H1 (cell line): Measurements from ENCODE around the gene CDK5RAP3.

Experiments
- CEBPB ChIP-seq: IDR thresholded peaks from 2 replicates; pipeline ENCODE4 v1.6.1; 2012; ENCODE audit warnings: low read depth, low read length
- EZH2 ChIP-seq: fragments of 200-600 bp; sonication (generic); IDR thresholded peaks from 2 replicates; pipeline ENCODE4 v1.7.1; 2012; ENCODE audit warnings: low read depth, mild to moderate bottlenecking, moderate library complexity, low read length, inconsistent platforms; ENCODE audit not compliant: severe bottlenecking
- JUN ChIP-seq: IDR thresholded peaks from 2 replicates; pipeline ENCODE4 v1.6.1; 2011; ENCODE audit warnings: low read depth, mild to moderate bottlenecking, improper control_type of control experiment, low read length
- KDM5A ChIP-seq: fragments of 200-600 bp; IDR thresholded peaks from 2 replicates; pipeline ENCODE4 v1.7.1; 2012; ENCODE audit warnings: mild to moderate bottlenecking, low read length, inconsistent platforms, mixed read lengths
- POLR2A ChIP-seq, 2 experiments: IDR thresholded peaks; 1 replicate in 1 of 2; 2 replicates in 1 of 2; pipeline ENCODE4 v1.6.1; 2011; ENCODE audit warnings: low read depth in 2 of 2, low read length in 2 of 2, mild to moderate bottlenecking in 2 of 2; ENCODE audit errors: control extremely low read depth in 1 of 2
- RAD21 ChIP-seq, 2 experiments: IDR thresholded peaks in 1 of 2; conservative IDR thresholded peaks in 1 of 2; 2 replicates each; pipeline ENCODE4 v1.6.1; 2011; ENCODE audit warnings: low read depth in 2 of 2, low read length in 2 of 2, improper control_type of control experiment in 1 of 2, inconsistent platforms in 1 of 2, mild to moderate bottlenecking in 1 of 2, moderate library complexity in 1 of 2
- RNF2 ChIP-seq: fragments of 200-900, 300-1000 bp; sonication (generic); IDR thresholded peaks from 2 replicates; pipeline ENCODE4 v1.7.1; 2016; ENCODE audit warnings: borderline replicate concordance, low read depth, mild to moderate bottlenecking, antibody characterized with exemption, low read length; ENCODE audit not compliant: poor library complexity, severe bottlenecking; ENCODE audit errors: missing control alignments
- SUZ12 ChIP-seq: fragments of 200-600 bp; sonication (generic); IDR thresholded peaks from 2 replicates; pipeline ENCODE4 v1.6.1; 2012; ENCODE audit warnings: mild to moderate bottlenecking, inconsistent platforms, low read length, moderate library complexity, mixed read lengths
- TAF1 ChIP-seq: IDR thresholded peaks from 2 replicates; pipeline ENCODE4 v1.6.1; 2011; ENCODE audit warnings: mild to moderate bottlenecking, low read depth, low read length
- ZNF274 ChIP-seq: IDR thresholded peaks from 2 replicates; pipeline ENCODE4 v1.7.0; 2012; ENCODE audit warnings: low read length, borderline replicate concordance; ENCODE audit errors: extremely low read depth
- TF ChIP-seq, protein P1 (sequence below): IDR thresholded peaks from 2 replicates; pipeline ENCODE4 v1.6.1; 2012; ENCODE audit warnings: low read length, inconsistent platforms
- TF ChIP-seq, protein P2 (sequence below), 3 experiments: IDR thresholded peaks; 1 replicate in 2 of 3; 2 replicates in 1 of 3; pipeline versions ENCODE4 v1.5.1 to v1.6.1; 2011; ENCODE audit warnings: low read length in 3 of 3, mild to moderate bottlenecking in 3 of 3, inconsistent platforms in 2 of 3, low read depth in 1 of 3, moderate library complexity in 1 of 3; ENCODE audit not compliant: insufficient read depth in 1 of 3; ENCODE audit errors: control extremely low read depth in 1 of 3
- TF ChIP-seq, protein P3 (sequence below): IDR thresholded peaks from 2 replicates; pipeline ENCODE4 v1.6.1; 2012; ENCODE audit warnings: inconsistent platforms

DNA sequence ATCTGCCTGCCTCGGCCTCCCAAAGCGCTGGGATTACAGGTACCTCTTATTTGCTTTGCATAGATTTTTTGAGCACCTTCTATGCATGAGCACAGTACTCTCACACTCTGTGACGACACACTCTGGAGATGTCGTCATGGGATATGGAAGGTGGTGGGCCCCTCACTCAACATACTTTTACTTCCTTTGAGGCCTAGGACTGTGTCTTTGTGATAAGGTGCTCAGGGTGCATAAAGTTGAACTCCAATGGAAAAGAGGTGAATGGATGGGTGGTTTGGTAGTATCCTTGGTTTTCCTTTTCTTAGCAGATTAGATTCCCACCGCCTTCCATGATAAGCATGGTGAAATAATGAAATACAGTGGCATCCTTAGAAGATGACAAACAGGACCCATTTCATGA, 6.1 kb upstream of the CDK5RAP3 start:
- TF ChIP-seq, protein P1, sequence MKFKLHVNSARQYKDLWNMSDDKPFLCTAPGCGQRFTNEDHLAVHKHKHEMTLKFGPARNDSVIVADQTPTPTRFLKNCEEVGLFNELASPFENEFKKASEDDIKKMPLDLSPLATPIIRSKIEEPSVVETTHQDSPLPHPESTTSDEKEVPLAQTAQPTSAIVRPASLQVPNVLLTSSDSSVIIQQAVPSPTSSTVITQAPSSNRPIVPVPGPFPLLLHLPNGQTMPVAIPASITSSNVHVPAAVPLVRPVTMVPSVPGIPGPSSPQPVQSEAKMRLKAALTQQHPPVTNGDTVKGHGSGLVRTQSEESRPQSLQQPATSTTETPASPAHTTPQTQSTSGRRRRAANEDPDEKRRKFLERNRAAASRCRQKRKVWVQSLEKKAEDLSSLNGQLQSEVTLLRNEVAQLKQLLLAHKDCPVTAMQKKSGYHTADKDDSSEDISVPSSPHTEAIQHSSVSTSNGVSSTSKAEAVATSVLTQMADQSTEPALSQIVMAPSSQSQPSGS: no peak
- TF ChIP-seq, protein P2, sequence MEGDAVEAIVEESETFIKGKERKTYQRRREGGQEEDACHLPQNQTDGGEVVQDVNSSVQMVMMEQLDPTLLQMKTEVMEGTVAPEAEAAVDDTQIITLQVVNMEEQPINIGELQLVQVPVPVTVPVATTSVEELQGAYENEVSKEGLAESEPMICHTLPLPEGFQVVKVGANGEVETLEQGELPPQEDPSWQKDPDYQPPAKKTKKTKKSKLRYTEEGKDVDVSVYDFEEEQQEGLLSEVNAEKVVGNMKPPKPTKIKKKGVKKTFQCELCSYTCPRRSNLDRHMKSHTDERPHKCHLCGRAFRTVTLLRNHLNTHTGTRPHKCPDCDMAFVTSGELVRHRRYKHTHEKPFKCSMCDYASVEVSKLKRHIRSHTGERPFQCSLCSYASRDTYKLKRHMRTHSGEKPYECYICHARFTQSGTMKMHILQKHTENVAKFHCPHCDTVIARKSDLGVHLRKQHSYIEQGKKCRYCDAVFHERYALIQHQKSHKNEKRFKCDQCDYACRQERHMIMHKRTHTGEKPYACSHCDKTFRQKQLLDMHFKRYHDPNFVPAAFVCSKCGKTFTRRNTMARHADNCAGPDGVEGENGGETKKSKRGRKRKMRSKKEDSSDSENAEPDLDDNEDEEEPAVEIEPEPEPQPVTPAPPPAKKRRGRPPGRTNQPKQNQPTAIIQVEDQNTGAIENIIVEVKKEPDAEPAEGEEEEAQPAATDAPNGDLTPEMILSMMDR (IDR thresholded peaks at IDR 0.05; ENCODE audit: control extremely low read depth in 1 of 3, insufficient read depth in 1 of 3, low read depth in 1 of 3, low read length in 3 of 3): no peak
- TF ChIP-seq RAD21 (IDR thresholded peaks at IDR 0.05 in 1 of 2, conservative IDR thresholded peaks at IDR 0.05 in 1 of 2; ENCODE audit: low read depth in 2 of 2, low read length in 2 of 2) (no peak), JUN (no peak), SUZ12 (no peak), KDM5A (no peak), RNF2 (no peak), EZH2 (no peak), CEBPB (no peak), POLR2A (IDR thresholded peaks at IDR 0.05; ENCODE audit: control extremely low read depth in 1 of 2, low read depth in 2 of 2, low read length in 2 of 2) (no peak), TAF1 (no peak), ZNF274 (no peak)
- TF ChIP-seq, protein P3, sequence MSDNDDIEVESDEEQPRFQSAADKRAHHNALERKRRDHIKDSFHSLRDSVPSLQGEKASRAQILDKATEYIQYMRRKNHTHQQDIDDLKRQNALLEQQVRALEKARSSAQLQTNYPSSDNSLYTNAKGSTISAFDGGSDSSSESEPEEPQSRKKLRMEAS: no peak
